Panc1 (cell line): ENCODE results near the gene CLDN1. TPM values are rescaled to one million over a fixed set of nuclear protein-coding genes. Genes with fewer than 3 reads are reported as not detected.
A peak's percentile ranks its signal among the peaks of the same experiment; 100 is the strongest.

ENCODE experiments used
- ATAC-seq: fragments of 200-7000 bp; cut with Tn5 transposase; 2 replicates; pipeline ENCODE4 v1.9.1; 2020; ENCODE audit warnings: mild to moderate bottlenecking, moderate library complexity
- BruUV-seq: library from RNA; stranded (reverse); fragments of 400-500 nt; replicated peaks from 2 replicates; lab custom pipeline; 2021; lab: Mats Ljungman, UMichigan
- CTCF ChIA-PET: fragments of 300-600 bp; sonication (Branson Sonifier 250); formaldehyde crosslinking; loops from one replicate; lab custom pipeline; 2022; ENCODE audit warnings: antibody characterized with exemption; lab: Charles Lee
- POLR2A ChIA-PET: fragments of 300-600 bp; sonication (Branson Sonifier 250); formaldehyde crosslinking; loops from one replicate; lab custom pipeline; 2022; ENCODE audit warnings: antibody characterized with exemption; lab: Charles Lee
- DNase-seq: peaks from one replicate; pipeline ENCODE4 v3.0.0-alpha.2; 2010; ENCODE audit warnings: low read depth, low spot score
- H3K27ac ChIP-seq: 2 replicates; pipeline ENCODE4 v1.5.1; 2011; ENCODE audit warnings: mild to moderate bottlenecking, low read length, inconsistent platforms
- H3K27me3 ChIP-seq: fragments of 200-500 bp; sonication (Bioruptor generic); 2 replicates; pipeline ENCODE4 v1.6.0; 2014; ENCODE audit warnings: low read length, inconsistent platforms; ENCODE audit not compliant: control insufficient read depth, insufficient read depth
- H3K36me3 ChIP-seq: fragments of 200-500 bp; sonication (Bioruptor generic); 2 replicates; pipeline ENCODE4 v1.5.1; 2014; ENCODE audit warnings: inconsistent platforms, mild to moderate bottlenecking, low read length, moderate library complexity; ENCODE audit not compliant: control insufficient read depth, insufficient read depth
- H3K4me1 ChIP-seq: 2 replicates; pipeline ENCODE4 v1.5.1; 2011; ENCODE audit warnings: inconsistent platforms, mild to moderate bottlenecking, low read length, moderate library complexity; ENCODE audit not compliant: control insufficient read depth, insufficient read depth
- H3K4me3 ChIP-seq, 2 experiments: 2 replicates each; pipeline ENCODE4 v1.5.1; 2011 to 2012; ENCODE audit warnings: low read depth in 2 of 2, low read length in 2 of 2, mild to moderate bottlenecking in 2 of 2, inconsistent platforms in 1 of 2, moderate library complexity in 1 of 2
- H3K9me3 ChIP-seq: fragments of 200-500 bp; sonication (Bioruptor generic); 2 replicates; pipeline ENCODE4 v1.5.1; 2014; ENCODE audit warnings: low read depth, mild to moderate bottlenecking, inconsistent platforms, low read length, moderate library complexity; ENCODE audit not compliant: control insufficient read depth, insufficient read depth
- POLR2AphosphoS5 ChIP-seq: IDR thresholded peaks from 2 replicates; pipeline ENCODE4 v1.6.1; 2012; ENCODE audit warnings: mild to moderate bottlenecking, low read depth, low read length, moderate library complexity
- SIN3A ChIP-seq: IDR thresholded peaks from 2 replicates; pipeline ENCODE4 v1.6.1; 2012; ENCODE audit warnings: low read depth, mild to moderate bottlenecking, low read length, moderate library complexity, borderline replicate concordance; ENCODE audit not compliant: insufficient read depth
- TCF7L2 ChIP-seq: IDR thresholded peaks from 2 replicates; pipeline ENCODE4 v1.6.1; 2011; ENCODE audit warnings: mild to moderate bottlenecking, low read depth, low read length, inconsistent platforms
- in situ Hi-C: cut with HindIII; loops from 2 replicates; pipeline ENCODE4 v1.10.0; 2016; ENCODE audit warnings: low sequenced_read_pairs, low pct_unique_long_range_greater_than_20kb
- intact Hi-C: fragments of 100-400 bp; cut with micrococcal nuclease; formaldehyde crosslinking; loops from one replicate; pipeline ENCODE4 v1.10.0; 2022; ENCODE audit not compliant: unreplicated experiment
- total RNA-seq: library from RNA; stranded (reverse); gene quantifications from one replicate; pipeline ENCODE4 v1.2.1, GENCODE V29; 2021; ENCODE audit not compliant: unreplicated experiment
- TF ChIP-seq, protein P1 (sequence below), 2 experiments: IDR thresholded peaks; 2 replicates each; pipeline ENCODE4 v1.6.1; 2011 to 2012; ENCODE audit warnings: low read depth in 2 of 2, control low read depth in 1 of 2, low read length in 1 of 2, mild to moderate bottlenecking in 1 of 2, moderate library complexity in 1 of 2; ENCODE audit not compliant: insufficient read depth in 1 of 2
- TF ChIP-seq, protein P2 (sequence below): fragments of 450-650 bp; IDR thresholded peaks from 2 replicates; pipeline ENCODE4 v1.5.1; 2017; ENCODE audit warnings: mild to moderate bottlenecking

CLDN1 gene
- total RNA-seq, 1 experiment from 2014 or later: 30.9 TPM

DNA sequence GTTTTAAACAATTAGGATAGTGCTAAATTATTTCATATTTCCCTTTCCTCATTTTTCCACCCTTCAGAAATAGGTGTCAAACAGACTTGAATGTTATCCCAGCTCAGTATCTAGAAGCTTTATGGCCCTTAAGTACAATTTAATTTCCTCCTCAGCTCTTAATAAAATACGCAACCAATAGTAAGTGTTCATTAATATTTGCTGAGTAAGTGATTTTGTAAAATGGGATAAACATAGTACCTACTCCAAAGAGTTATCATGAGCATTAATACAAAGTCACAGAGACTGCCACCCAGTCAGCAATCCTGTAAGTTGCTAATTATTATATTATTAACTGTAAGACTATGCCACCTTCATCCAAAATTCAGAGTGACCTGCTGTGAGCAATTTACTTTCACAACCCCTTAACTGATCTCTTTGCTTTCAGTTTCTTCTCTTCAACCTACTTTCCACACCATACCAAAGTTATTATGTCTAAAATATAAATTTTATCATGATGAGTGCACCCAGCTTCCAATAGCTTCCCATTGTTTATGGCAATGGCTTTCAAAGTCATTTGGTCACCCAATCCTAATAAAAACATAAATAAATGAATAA is 30.7 kb upstream of the CLDN1 start:
- no peak overlapping the region for H3K4me3 ChIP-seq
- POLR2A ChIA-PET: interaction anchor here (0.7 kb wide), 1 partner anchor 25 kb away, joined by 3 read pairs; no protein-coding TSS in a partner anchor
- BruUV-seq: no TSS peak
- intact Hi-C loops (no loop called here), in situ Hi-C loops (no loop called here)
- no peak overlapping the region for H3K27ac ChIP-seq
- no peaks in the 10 kb centered on the region for H3K27me3 ChIP-seq
- TF ChIP-seq POLR2AphosphoS5 (no peak), TCF7L2 (no peak), SIN3A (no peak)
- TF ChIP-seq, protein P1, sequence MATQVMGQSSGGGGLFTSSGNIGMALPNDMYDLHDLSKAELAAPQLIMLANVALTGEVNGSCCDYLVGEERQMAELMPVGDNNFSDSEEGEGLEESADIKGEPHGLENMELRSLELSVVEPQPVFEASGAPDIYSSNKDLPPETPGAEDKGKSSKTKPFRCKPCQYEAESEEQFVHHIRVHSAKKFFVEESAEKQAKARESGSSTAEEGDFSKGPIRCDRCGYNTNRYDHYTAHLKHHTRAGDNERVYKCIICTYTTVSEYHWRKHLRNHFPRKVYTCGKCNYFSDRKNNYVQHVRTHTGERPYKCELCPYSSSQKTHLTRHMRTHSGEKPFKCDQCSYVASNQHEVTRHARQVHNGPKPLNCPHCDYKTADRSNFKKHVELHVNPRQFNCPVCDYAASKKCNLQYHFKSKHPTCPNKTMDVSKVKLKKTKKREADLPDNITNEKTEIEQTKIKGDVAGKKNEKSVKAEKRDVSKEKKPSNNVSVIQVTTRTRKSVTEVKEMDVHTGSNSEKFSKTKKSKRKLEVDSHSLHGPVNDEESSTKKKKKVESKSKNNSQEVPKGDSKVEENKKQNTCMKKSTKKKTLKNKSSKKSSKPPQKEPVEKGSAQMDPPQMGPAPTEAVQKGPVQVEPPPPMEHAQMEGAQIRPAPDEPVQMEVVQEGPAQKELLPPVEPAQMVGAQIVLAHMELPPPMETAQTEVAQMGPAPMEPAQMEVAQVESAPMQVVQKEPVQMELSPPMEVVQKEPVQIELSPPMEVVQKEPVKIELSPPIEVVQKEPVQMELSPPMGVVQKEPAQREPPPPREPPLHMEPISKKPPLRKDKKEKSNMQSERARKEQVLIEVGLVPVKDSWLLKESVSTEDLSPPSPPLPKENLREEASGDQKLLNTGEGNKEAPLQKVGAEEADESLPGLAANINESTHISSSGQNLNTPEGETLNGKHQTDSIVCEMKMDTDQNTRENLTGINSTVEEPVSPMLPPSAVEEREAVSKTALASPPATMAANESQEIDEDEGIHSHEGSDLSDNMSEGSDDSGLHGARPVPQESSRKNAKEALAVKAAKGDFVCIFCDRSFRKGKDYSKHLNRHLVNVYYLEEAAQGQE (IDR thresholded peaks at IDR 0.05; ENCODE audit: insufficient read depth in 1 of 2, low read depth in 2 of 2, low read length in 1 of 2): no peak
- ATAC-seq (no peak), DNase-seq (no peak)
- CTCF ChIA-PET: no interaction called here
- H3K4me1 ChIP-seq: 0 out of 2 replicates have a peak, but pooled peaks cover 3% of the 10 kb centered on the region
- no peaks in the 10 kb centered on the region for H3K36me3 ChIP-seq
- peaks cover 10% of the 10 kb centered on the region; the same call in 1 of the 2 replicates for H3K9me3 ChIP-seq

DNA sequence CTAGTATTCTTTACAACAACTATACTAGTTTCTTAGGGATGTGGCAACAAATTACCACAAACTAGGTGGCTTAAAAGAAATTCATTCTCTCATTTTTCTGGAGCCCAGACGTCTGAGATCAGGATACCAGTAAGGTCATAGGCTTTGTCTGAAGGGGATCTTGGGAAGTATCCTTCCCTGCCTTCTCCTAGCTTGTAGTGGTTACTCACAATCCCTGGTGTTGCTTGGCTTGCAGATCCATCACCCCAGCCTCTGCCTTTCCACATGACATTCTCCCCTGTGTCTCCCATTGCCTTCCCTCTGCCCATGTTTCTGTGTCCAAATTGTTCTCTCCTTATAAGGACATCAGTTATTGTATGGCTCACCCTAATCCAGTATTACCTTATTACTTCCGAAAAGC is 24.3 kb upstream of the CLDN1 start:
- no peaks in the 10 kb centered on the region for H3K27me3 ChIP-seq
- no peak overlapping the region for H3K4me3 ChIP-seq
- H3K9me3 ChIP-seq: no peaks in the 10 kb centered on the region
- no peaks in the 10 kb centered on the region for H3K36me3 ChIP-seq
- no TSS peak for BruUV-seq
- ChIA-PET CTCF (no interaction called here), POLR2A (no interaction called here)
- DNase-seq (no peak), ATAC-seq (no peak)
- H3K4me1 ChIP-seq: peaks cover 18% of the 10 kb centered on the region
- intact Hi-C loops: no loop called here
- TF ChIP-seq, protein P1 (IDR thresholded peaks at IDR 0.05; ENCODE audit: insufficient read depth in 1 of 2, low read depth in 2 of 2, low read length in 1 of 2): no peak
- TF ChIP-seq POLR2AphosphoS5: no peak
- TF ChIP-seq, protein P2, sequence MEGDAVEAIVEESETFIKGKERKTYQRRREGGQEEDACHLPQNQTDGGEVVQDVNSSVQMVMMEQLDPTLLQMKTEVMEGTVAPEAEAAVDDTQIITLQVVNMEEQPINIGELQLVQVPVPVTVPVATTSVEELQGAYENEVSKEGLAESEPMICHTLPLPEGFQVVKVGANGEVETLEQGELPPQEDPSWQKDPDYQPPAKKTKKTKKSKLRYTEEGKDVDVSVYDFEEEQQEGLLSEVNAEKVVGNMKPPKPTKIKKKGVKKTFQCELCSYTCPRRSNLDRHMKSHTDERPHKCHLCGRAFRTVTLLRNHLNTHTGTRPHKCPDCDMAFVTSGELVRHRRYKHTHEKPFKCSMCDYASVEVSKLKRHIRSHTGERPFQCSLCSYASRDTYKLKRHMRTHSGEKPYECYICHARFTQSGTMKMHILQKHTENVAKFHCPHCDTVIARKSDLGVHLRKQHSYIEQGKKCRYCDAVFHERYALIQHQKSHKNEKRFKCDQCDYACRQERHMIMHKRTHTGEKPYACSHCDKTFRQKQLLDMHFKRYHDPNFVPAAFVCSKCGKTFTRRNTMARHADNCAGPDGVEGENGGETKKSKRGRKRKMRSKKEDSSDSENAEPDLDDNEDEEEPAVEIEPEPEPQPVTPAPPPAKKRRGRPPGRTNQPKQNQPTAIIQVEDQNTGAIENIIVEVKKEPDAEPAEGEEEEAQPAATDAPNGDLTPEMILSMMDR: no peak
- no peak for TF ChIP-seq TCF7L2
- no peak for TF ChIP-seq SIN3A
- H3K27ac ChIP-seq: peak overlapping the region; percentile 88
- in situ Hi-C loops: no loop called here
